Stomach smooth muscle (tissue), 2 donors: ENCODE data around the gene LANCL2.

Experiments used
- H3K27ac ChIP-seq: one replicate; pipeline ENCODE4 v1.7.0; 2013; ENCODE audit warnings: mild to moderate bottlenecking, low read length, inconsistent platforms
- H3K27me3 ChIP-seq, 2 donors: one replicate each; pipeline ENCODE4 v1.7.0; 2013; ENCODE audit warnings: low read length in 2 of 2; ENCODE audit not compliant: insufficient read depth in 2 of 2, control insufficient read depth in 1 of 2
- H3K36me3 ChIP-seq, 2 donors: one replicate each; pipeline ENCODE4 v1.7.0; 2013; ENCODE audit warnings: low read length in 2 of 2; ENCODE audit not compliant: control insufficient read depth in 2 of 2, insufficient read depth in 2 of 2
- H3K4me1 ChIP-seq: one replicate; pipeline ENCODE4 v1.7.0; 2013; ENCODE audit warnings: low read length; ENCODE audit not compliant: control insufficient read depth, insufficient read depth
- H3K4me3 ChIP-seq, 2 donors: one replicate each; pipeline ENCODE4 v1.7.0; 2013; ENCODE audit warnings: low read length in 2 of 2
- H3K9ac ChIP-seq, 2 donors: one replicate each; pipeline ENCODE4 v1.7.0; 2013; ENCODE audit warnings: low read length in 2 of 2, mild to moderate bottlenecking in 1 of 2
- H3K9me3 ChIP-seq, 2 donors: one replicate each; pipeline ENCODE4 v1.7.0; 2013; ENCODE audit warnings: low read length in 2 of 2; ENCODE audit not compliant: control insufficient read depth in 2 of 2
- donor health status: healthy.
- donor health status: Pancreatic carcinoma.

The LANCL2 gene

DNA sequence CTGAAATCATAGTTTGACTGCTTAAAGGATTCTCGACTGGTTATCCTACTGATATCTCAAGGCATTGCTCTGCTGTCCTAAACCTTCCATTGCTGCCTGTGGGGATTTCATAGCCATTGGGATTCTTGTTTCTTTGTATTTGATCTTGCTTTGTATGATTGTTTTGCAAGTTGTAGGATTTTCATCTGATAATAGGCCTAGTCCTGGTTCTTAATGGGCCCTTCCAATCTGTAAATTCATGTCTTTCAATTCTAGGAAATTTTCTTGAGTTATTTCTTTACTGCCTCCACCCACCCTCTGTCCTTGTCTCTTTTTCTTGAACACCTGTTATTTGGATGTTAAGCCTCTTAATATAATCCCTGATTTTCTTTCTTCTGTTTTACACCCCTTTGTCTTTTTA lies 72.2 kb downstream of the LANCL2 start:
- Histone ChIP-seq H3K27me3 (no peaks in the 10 kb centered on the region), H3K27ac (no peak overlapping the region), H3K4me3 (no peak overlapping the region), H3K9me3 (no peaks in the 10 kb centered on the region), H3K36me3 (no peaks in the 10 kb centered on the region), H3K9ac (no peak overlapping the region), H3K4me1 (no peaks in the 10 kb centered on the region)

GRCh38 chr7:55438085-55438756 lies 73.1 kb downstream of the LANCL2 start:
- Histone ChIP-seq H3K9me3 (no peaks in the 10 kb centered on the region), H3K9ac (no peak overlapping the region), H3K27me3 (no peaks in the 10 kb centered on the region), H3K4me3 (no peak overlapping the region), H3K36me3 (no peaks in the 10 kb centered on the region), H3K4me1 (no peaks in the 10 kb centered on the region), H3K27ac (no peak overlapping the region)

GRCh38 chr7:55438757-55439525 lies 73.8 kb downstream of the LANCL2 start:
- no peaks in the 10 kb centered on the region for H3K4me1 ChIP-seq
- no peaks in the 10 kb centered on the region for H3K9me3 ChIP-seq
- no peak overlapping the region for H3K27ac ChIP-seq
- H3K9ac ChIP-seq = no peak overlapping the region
- no peak overlapping the region for H3K4me3 ChIP-seq
- no peaks in the 10 kb centered on the region for H3K36me3 ChIP-seq
- H3K27me3 ChIP-seq = no peaks in the 10 kb centered on the region

DNA sequence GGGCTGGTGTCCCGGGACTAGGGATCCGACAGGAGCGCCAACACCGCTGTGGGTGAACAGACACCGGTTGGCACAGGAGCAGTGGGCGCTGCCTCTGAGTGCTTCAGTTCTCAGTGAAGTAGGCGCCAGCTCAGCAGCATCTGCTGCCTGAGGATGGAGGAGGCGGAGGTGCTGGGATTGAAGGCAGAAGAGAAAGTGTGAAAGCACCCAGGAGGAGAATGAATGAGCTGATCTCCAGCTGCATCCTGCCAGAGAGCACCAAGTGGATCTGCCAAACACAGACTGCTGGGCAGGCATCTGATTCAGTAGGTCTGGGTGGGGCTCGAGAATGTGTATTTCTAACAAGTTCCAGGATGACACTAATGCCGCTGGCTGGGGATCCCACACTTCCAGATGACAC lies 74.5 kb downstream of the LANCL2 start:
- Histone ChIP-seq H3K36me3 (no peaks in the 10 kb centered on the region), H3K4me3 (no peak overlapping the region), H3K27ac (no peak overlapping the region), H3K4me1 (no peaks in the 10 kb centered on the region), H3K9ac (no peak overlapping the region), H3K27me3 (no peaks in the 10 kb centered on the region), H3K9me3 (no peaks in the 10 kb centered on the region)

- Histone ChIP-seq H3K36me3 (no peaks in the 10 kb centered on the region), H3K9ac (no peak overlapping the region), H3K4me3 (no peak overlapping the region), H3K27ac (no peak overlapping the region), H3K4me1 (no peaks in the 10 kb centered on the region), H3K9me3 (no peaks in the 10 kb centered on the region), H3K27me3 (no peaks in the 10 kb centered on the region)
These were observed 75.0 kb downstream of the LANCL2 start for GRCh38 chr7:55440040-55440690.

GRCh38 chr7:55441002-55441401 lies 75.9 kb downstream of the LANCL2 start:
- Histone ChIP-seq H3K9me3 (no peaks in the 10 kb centered on the region), H3K4me1 (no peaks in the 10 kb centered on the region), H3K9ac (no peak overlapping the region), H3K27me3 (no peaks in the 10 kb centered on the region), H3K36me3 (no peaks in the 10 kb centered on the region), H3K27ac (no peak overlapping the region), H3K4me3 (no peak overlapping the region)

DNA sequence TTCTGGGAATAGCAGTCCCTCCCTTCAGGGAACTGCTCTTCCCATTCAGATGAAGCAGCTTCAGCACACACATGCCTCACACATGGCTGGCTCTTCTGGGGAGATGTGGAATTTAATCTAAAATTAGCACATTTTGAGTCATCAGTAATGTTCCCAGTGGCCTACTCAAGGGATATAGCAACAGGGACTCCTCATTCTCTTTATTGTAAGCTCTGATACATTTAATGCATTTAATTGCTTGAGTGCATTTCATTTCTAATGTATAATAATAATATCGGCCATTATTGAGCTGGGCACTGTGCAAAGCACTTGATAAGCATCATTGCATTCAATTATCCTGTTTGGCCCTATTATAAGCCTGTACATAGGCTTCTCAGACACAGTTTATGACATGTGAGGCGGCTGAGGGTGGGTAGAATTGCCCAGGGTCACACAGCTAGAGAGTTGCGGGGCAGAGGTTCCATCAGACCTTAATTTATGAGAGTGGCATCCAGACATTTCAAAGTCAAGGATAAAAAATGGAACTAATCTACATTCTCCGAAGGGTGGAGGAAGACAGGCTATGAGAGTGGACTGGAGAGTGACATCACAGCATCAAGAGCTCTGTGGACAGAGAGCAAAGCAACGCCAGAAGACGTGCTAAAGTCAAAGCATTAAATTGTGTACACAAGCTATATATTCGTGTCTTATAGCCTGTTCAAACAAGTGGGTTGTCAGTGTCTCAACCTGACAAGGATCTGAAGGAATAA lies 76.8 kb downstream of the LANCL2 start:
- Histone ChIP-seq H3K27ac (no peak overlapping the region), H3K9ac (no peak overlapping the region), H3K4me1 (no peaks in the 10 kb centered on the region), H3K4me3 (no peak overlapping the region), H3K9me3 (no peaks in the 10 kb centered on the region), H3K36me3 (no peaks in the 10 kb centered on the region), H3K27me3 (no peaks in the 10 kb centered on the region)

GRCh38 chr7:55444786-55445185 lies 79.6 kb downstream of the LANCL2 start:
- Histone ChIP-seq H3K36me3 (no peaks in the 10 kb centered on the region), H3K4me3 (no peak overlapping the region), H3K9ac (no peak overlapping the region), H3K27me3 (peaks cover 0 to 9% of the 10 kb centered on the region in 2 donors), H3K9me3 (no peaks in the 10 kb centered on the region), H3K4me1 (no peaks in the 10 kb centered on the region), H3K27ac (no peak overlapping the region)

GRCh38 chr7:55448526-55448925 lies 83.4 kb downstream of the LANCL2 start:
- Histone ChIP-seq H3K4me3 (no peak overlapping the region), H3K27ac (no peak overlapping the region), H3K9me3 (no peaks in the 10 kb centered on the region), H3K27me3 (peaks cover 0 to 9% of the 10 kb centered on the region in 2 donors), H3K36me3 (no peaks in the 10 kb centered on the region), H3K9ac (no peak overlapping the region), H3K4me1 (no peaks in the 10 kb centered on the region)

DNA sequence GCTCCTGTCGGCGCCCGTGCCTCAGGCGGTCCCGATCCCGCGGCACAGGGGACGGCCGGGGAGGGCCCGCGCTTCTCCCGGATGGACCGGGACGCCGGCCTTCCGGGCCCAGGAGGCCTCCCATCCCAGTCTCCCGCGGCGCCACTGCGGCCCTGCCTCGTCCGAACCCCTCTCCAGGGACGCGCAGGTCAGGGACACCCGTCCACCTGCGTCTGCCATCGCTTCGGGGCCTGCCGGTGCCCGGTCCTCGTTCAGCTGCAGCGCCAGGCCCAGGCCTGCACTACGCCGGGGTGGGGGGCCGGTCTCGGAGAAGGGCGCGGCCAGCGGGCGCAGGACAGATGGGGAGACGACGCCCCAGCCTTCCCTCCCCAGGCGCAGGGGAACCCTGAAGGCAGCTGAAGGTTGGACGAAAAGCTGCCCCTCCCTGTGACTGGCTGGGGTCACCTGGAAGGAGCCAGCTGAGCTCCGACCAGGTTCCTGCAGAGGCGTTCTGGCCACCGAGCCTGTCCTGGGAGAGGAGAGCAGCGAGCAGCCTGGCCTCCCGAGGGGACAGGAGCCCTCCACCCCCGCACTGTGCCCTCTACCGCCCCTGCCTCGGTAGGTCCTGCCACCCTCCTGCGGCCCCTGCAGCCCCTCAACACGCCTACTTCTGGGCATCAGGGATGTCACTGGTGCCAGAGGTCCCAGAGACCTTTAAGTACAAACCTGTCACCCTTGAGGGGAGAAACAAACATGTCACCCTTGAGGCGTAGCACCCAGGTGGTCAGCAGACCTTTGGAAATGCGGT lies 84.3 kb downstream of the LANCL2 start:
- H3K4me1 ChIP-seq = no peaks in the 10 kb centered on the region
- H3K9ac ChIP-seq = no peak overlapping the region
- peaks cover 0 to 9% of the 10 kb centered on the region in 2 donors for H3K27me3 ChIP-seq
- H3K27ac ChIP-seq = no peak overlapping the region
- no peak overlapping the region for H3K4me3 ChIP-seq
- H3K9me3 ChIP-seq = no peaks in the 10 kb centered on the region
- H3K36me3 ChIP-seq = no peaks in the 10 kb centered on the region
